ENCODE results near the gene PRDX5.

Gene PRDX5

GRCh38 chr11:64347193-64347867, 29.4 kb downstream of the PRDX5 start:
- no peak for DNase-seq (ENCODE audit: low read depth)

- DNase-seq (ENCODE audit: low read depth): no peak
These were observed 30.6 kb downstream of the PRDX5 start for GRCh38 chr11:64348383-64349024.

- no peak for DNase-seq (ENCODE audit: low read depth)
These were observed 31.1 kb downstream of the PRDX5 start for GRCh38 chr11:64349025-64349387.

- DNase-seq (ENCODE audit: low read depth): no peak
These were observed 31.5 kb downstream of the PRDX5 start for GRCh38 chr11:64349404-64349803.

GRCh38 chr11:64351136-64351631, 33.3 kb downstream of the PRDX5 start:
- no peak for DNase-seq (ENCODE audit: low read depth)

GRCh38 chr11:64352099-64352994, 34.4 kb downstream of the PRDX5 start:
- no peak for DNase-seq (ENCODE audit: low read depth)

GRCh38 chr11:64352995-64353714, 35.2 kb downstream of the PRDX5 start:
- DNase-seq (ENCODE audit: low read depth): no peak

GRCh38 chr11:64353715-64354506, 36.0 kb downstream of the PRDX5 start:
- no peak for DNase-seq (ENCODE audit: low read depth)

- DNase-seq (ENCODE audit: low read depth): no peak
These were observed 37.4 kb downstream of the PRDX5 start for GRCh38 chr11:64355078-64355940.

- no peak for DNase-seq (ENCODE audit: low read depth)
These were observed 38.8 kb downstream of the PRDX5 start for GRCh38 chr11:64356498-64357411.

GRCh38 chr11:64357446-64357845, 39.5 kb downstream of the PRDX5 start:
- DNase-seq (ENCODE audit: low read depth): no peak

- DNase-seq (ENCODE audit: low read depth): no peak
These were observed 40.1 kb downstream of the PRDX5 start for GRCh38 chr11:64357904-64358535.

- no peak for DNase-seq (ENCODE audit: low read depth)
These were observed 40.6 kb downstream of the PRDX5 start for GRCh38 chr11:64358536-64358906.

- DNase-seq (ENCODE audit: low read depth): no peak
These were observed 41.2 kb downstream of the PRDX5 start, which contains the start of gene RPS6KA4 for GRCh38 chr11:64358907-64359711. RPS6KA4 (plus strand) TSS chr11:64359162; CDS start chr11:64359236, 74 bp downstream.

- DNase-seq (ENCODE audit: low read depth): no peak
These were observed 42.0 kb downstream of the PRDX5 start for GRCh38 chr11:64359712-64360445.

- no peak for DNase-seq (ENCODE audit: low read depth)
These were observed 42.6 kb downstream of the PRDX5 start for GRCh38 chr11:64360448-64360921.

GRCh38 chr11:64361659-64362058, 43.7 kb downstream of the PRDX5 start:
- no peak for DNase-seq (ENCODE audit: low read depth)
